ENCODE results near the gene ZFYVE27.

DNA sequence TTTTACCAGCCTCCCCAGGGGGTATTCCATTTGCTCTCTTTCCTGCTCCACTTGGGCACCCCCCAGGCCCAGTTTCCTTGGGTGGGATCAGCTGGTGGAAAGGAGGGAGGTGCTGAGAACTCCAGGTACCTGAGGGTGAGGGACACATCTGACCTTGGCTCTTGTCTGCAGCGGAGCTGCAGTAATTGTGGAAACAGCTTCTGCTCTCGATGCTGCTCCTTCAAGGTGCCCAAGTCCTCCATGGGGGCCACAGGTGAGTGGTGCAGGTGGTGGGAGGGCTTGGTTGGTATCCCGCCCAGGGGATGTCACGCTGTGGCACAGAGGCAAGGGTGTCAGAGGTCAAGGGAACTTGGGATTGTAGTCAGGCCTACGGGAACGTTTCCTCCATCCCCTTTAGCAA lies 20.5 kb downstream of the ZFYVE27 start:
- TF ChIP-seq, protein P1, sequence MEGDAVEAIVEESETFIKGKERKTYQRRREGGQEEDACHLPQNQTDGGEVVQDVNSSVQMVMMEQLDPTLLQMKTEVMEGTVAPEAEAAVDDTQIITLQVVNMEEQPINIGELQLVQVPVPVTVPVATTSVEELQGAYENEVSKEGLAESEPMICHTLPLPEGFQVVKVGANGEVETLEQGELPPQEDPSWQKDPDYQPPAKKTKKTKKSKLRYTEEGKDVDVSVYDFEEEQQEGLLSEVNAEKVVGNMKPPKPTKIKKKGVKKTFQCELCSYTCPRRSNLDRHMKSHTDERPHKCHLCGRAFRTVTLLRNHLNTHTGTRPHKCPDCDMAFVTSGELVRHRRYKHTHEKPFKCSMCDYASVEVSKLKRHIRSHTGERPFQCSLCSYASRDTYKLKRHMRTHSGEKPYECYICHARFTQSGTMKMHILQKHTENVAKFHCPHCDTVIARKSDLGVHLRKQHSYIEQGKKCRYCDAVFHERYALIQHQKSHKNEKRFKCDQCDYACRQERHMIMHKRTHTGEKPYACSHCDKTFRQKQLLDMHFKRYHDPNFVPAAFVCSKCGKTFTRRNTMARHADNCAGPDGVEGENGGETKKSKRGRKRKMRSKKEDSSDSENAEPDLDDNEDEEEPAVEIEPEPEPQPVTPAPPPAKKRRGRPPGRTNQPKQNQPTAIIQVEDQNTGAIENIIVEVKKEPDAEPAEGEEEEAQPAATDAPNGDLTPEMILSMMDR (IDR thresholded peaks at IDR 0.05), result no peak
- TF ChIP-seq EZH2 (IDR thresholded peaks at IDR 0.05), result no peak

All from neural progenitor cell (in vitro differentiated cells).